CD14-positive monocyte (primary cell): ENCODE results near the gene OR7G1. TPM values are rescaled to one million over a fixed set of nuclear protein-coding genes. Genes with fewer than 3 reads are reported as not detected.
A peak's percentile ranks its signal among the peaks of the same experiment; 100 is the strongest.

Source experiments
- DNase-seq, 3 donors: peaks; one replicate each; pipeline ENCODE4 v3.0.0-alpha.2; 2011 to 2022
- H2AFZ ChIP-seq: 2 replicates; pipeline ENCODE4 v1.6.0; 2012; ENCODE audit warnings: mild to moderate bottlenecking, low read depth, low read length, inconsistent platforms; ENCODE audit not compliant: insufficient read depth, poor library complexity, severe bottlenecking
- H3K27ac ChIP-seq, 2 donors: 1 replicate in 1 of 2; 2 replicates in 1 of 2; pipeline ENCODE4 v1.5.1; 2012 to 2013; ENCODE audit warnings: low read length in 2 of 2, control low read depth in 1 of 2, inconsistent platforms in 1 of 2, low read depth in 1 of 2, mild to moderate bottlenecking in 1 of 2
- H3K27me3 ChIP-seq, 2 donors: one replicate each; pipeline versions ENCODE4 v1.6.0 to v1.6.1; 2011 to 2013; ENCODE audit warnings: low read length in 2 of 2; ENCODE audit not compliant: control insufficient read depth in 2 of 2, insufficient read depth in 2 of 2
- H3K36me3 ChIP-seq, 2 donors: replicated peaks in 1 of 2; 1 replicate in 1 of 2; 2 replicates in 1 of 2; pipeline versions ENCODE4 v1.5.1 to v1.6.1; 2012 to 2013; ENCODE audit warnings: low read length in 2 of 2, control low read depth in 1 of 2, inconsistent platforms in 1 of 2, mild to moderate bottlenecking in 1 of 2; ENCODE audit not compliant: insufficient read depth in 2 of 2, control insufficient read depth in 1 of 2
- H3K4me1 ChIP-seq, 2 donors: 1 replicate in 1 of 2; 2 replicates in 1 of 2; pipeline versions ENCODE4 v1.5.1 to v1.6.1; 2012 to 2013; ENCODE audit warnings: low read length in 2 of 2, control low read depth in 1 of 2, inconsistent platforms in 1 of 2, mild to moderate bottlenecking in 1 of 2, moderate library complexity in 1 of 2; ENCODE audit not compliant: insufficient read depth in 2 of 2, control insufficient read depth in 1 of 2
- H3K4me2 ChIP-seq: replicated peaks from 2 replicates; pipeline ENCODE3; 2012; ENCODE audit warnings: low read length, moderate library complexity, mild to moderate bottlenecking; ENCODE audit not compliant: poor library complexity, severe bottlenecking; ENCODE audit errors: extremely low read depth
- H3K4me3 ChIP-seq, 3 experiments: fragments of 200-600 bp in 1 of 3; sonication (generic) in 1 of 3; replicated peaks in 1 of 3; 1 replicate in 2 of 3; 2 replicates in 1 of 3; pipeline ENCODE4 v1.5.1; 2011 to 2013; ENCODE audit warnings: low read length in 3 of 3, mild to moderate bottlenecking in 3 of 3, control low read depth in 2 of 3, low read depth in 2 of 3, inconsistent platforms in 1 of 3, moderate library complexity in 1 of 3
- H3K79me2 ChIP-seq: 2 replicates; pipeline ENCODE4 v1.6.0; 2012; ENCODE audit warnings: mild to moderate bottlenecking, control low read depth, inconsistent platforms, low read length, moderate library complexity; ENCODE audit not compliant: insufficient read depth
- H3K9ac ChIP-seq: 2 replicates; pipeline ENCODE4 v1.6.0; 2017; ENCODE audit warnings: low read length, mild to moderate bottlenecking; ENCODE audit not compliant: insufficient read depth, poor library complexity, severe bottlenecking
- H3K9me3 ChIP-seq, 2 donors: replicated peaks in 1 of 2; 1 replicate in 1 of 2; 2 replicates in 1 of 2; pipeline versions ENCODE4 v1.5.1 to v1.6.1; 2012 to 2013; ENCODE audit warnings: low read length in 2 of 2, control low read depth in 1 of 2; ENCODE audit not compliant: control insufficient read depth in 1 of 2, insufficient read depth in 1 of 2
- H4K20me1 ChIP-seq: 2 replicates; pipeline ENCODE4 v1.6.0; 2012; ENCODE audit warnings: mild to moderate bottlenecking, low read length, control low read depth, moderate library complexity; ENCODE audit not compliant: insufficient read depth
- H3K27ac Mint-ChIP-seq, 7 donors: one replicate each; pipeline ENCODE4 v1.8.0; 2020; ENCODE audit warnings: mild to moderate bottlenecking in 7 of 7, mixed read lengths in 7 of 7, moderate library complexity in 6 of 7, inconsistent platforms in 2 of 7
- H3K27me3 Mint-ChIP-seq, 3 donors: one replicate each; pipeline ENCODE4 v1.8.0; 2021 to 2022; ENCODE audit warnings: low read depth in 3 of 3, mild to moderate bottlenecking in 3 of 3, mixed read lengths in 3 of 3, moderate library complexity in 3 of 3, inconsistent platforms in 1 of 3
- H3K36me3 Mint-ChIP-seq, 2 donors: one replicate each; pipeline ENCODE4 v1.8.0; 2020; ENCODE audit warnings: mixed read lengths in 2 of 2, inconsistent platforms in 1 of 2, mild to moderate bottlenecking in 1 of 2
- H3K4me1 Mint-ChIP-seq: one replicate; pipeline ENCODE4 v1.8.0; 2020; ENCODE audit warnings: mild to moderate bottlenecking, mixed read lengths
- H3K4me3 Mint-ChIP-seq, 2 donors: one replicate each; pipeline ENCODE4 v1.8.0; 2020; ENCODE audit warnings: mild to moderate bottlenecking in 2 of 2, mixed read lengths in 2 of 2, moderate library complexity in 1 of 2
- H3K9me3 Mint-ChIP-seq, 7 donors: one replicate each; pipeline ENCODE4 v1.8.0; 2020 to 2022; ENCODE audit warnings: mixed read lengths in 7 of 7, mild to moderate bottlenecking in 6 of 7, moderate library complexity in 6 of 7, inconsistent platforms in 2 of 7
- WGBS: methylation state at CpG from one replicate; pipeline ENCODE4 v1.1.5; 2013; ENCODE audit warnings: missing lambda C conversion rate; ENCODE audit not compliant: insufficient coverage; 5-methylcytosine and 5-hydroxymethylcytosine counted together
- intact Hi-C, 2 donors: fragments of 100-400 bp; cut with micrococcal nuclease; formaldehyde crosslinking; loops; one replicate each; pipeline versions ENCODE4 v1.15.0 to v1.15.1; 2023
- polyA plus RNA-seq, 3 donors: library from polyadenylated mRNA; depleted of rRNA in 1 of 3; unstranded in 2 of 3; stranded (reverse) in 1 of 3; fragments of 300-500 nt in 2 of 3; fragments of >200 nt in 1 of 3; fragmentation: Illumina TruSeq in 2 of 3; gene quantifications; 1 replicate in 2 of 3; 2 replicates in 1 of 3; pipeline ENCODE4 v1.2.3, GENCODE V29; 2012 to 2021
- TF ChIP-seq, protein P1 (sequence below): fragments of 200-600 bp; IDR thresholded peaks from one replicate; pipeline ENCODE4 v1.8.0; 2022; ENCODE audit warnings: antibody characterized with exemption, mild to moderate bottlenecking

Gene OR7G1
- polyA plus RNA-seq, 3 donors: not detected

DNA sequence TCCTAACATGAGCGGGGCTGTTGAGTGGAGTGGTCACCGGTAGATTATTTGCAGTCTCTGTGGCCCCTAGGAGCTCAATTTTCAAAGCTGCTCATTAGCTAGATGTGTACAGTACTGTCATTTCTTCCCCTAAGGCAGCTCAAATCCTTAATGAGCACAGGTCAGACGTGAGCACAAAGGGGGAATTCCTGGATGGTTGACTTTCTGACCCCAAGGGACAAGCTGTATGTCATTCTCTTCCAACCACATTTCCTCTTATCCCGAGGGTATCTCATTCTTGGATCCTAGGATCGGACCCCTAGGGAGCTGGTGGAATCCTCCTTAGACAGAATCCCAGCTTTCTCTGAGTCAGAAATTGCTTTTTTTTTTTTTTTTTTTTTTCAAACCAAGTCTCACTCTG is 16.9 kb upstream of the OR7G1 start:
- no peaks in the 10 kb centered on the region for H4K20me1 ChIP-seq
- DNase-seq: no peak
- peaks cover 9 to 23% of the 10 kb centered on the region in 2 donors for H3K4me1 ChIP-seq
- no peaks in the 10 kb centered on the region for H3K79me2 ChIP-seq
- H3K9ac ChIP-seq: no peak overlapping the region
- H3K9me3 ChIP-seq: no peaks in the 10 kb centered on the region
- 61% methylated on average over 4 of the region's 5 CpGs for WGBS
- H3K4me3 ChIP-seq: no peak overlapping the region
- H3K4me1 Mint-ChIP-seq: peaks cover 30% of the 10 kb centered on the region
- H3K27ac Mint-ChIP-seq: peak overlapping the region in 1 of 7 donors; percentile 10
- H3K27me3 Mint-ChIP-seq: peaks cover 1 to 2% (median 2%) of the 10 kb centered on the region in 3 donors
- H3K9me3 Mint-ChIP-seq: peaks cover 0 to under 1% (median 0%) of the 10 kb centered on the region in 7 donors
- no peak overlapping the region for H3K27ac ChIP-seq
- H3K27me3 ChIP-seq: no peaks in the 10 kb centered on the region
- no peak overlapping the region for H2AFZ ChIP-seq
- TF ChIP-seq, protein P1, sequence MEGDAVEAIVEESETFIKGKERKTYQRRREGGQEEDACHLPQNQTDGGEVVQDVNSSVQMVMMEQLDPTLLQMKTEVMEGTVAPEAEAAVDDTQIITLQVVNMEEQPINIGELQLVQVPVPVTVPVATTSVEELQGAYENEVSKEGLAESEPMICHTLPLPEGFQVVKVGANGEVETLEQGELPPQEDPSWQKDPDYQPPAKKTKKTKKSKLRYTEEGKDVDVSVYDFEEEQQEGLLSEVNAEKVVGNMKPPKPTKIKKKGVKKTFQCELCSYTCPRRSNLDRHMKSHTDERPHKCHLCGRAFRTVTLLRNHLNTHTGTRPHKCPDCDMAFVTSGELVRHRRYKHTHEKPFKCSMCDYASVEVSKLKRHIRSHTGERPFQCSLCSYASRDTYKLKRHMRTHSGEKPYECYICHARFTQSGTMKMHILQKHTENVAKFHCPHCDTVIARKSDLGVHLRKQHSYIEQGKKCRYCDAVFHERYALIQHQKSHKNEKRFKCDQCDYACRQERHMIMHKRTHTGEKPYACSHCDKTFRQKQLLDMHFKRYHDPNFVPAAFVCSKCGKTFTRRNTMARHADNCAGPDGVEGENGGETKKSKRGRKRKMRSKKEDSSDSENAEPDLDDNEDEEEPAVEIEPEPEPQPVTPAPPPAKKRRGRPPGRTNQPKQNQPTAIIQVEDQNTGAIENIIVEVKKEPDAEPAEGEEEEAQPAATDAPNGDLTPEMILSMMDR: no peak
- intact Hi-C loops: loop anchor here in 1 of 2 donors (10.0 kb wide), 2 partner anchors 452 to 662 kb away; partner anchors contain the start of gene ZNF121
- H3K4me3 Mint-ChIP-seq: no peak overlapping the region
- no peaks in the 10 kb centered on the region for H3K36me3 Mint-ChIP-seq
- H3K4me2 ChIP-seq: no peak overlapping the region
- no peaks in the 10 kb centered on the region for H3K36me3 ChIP-seq

DNA sequence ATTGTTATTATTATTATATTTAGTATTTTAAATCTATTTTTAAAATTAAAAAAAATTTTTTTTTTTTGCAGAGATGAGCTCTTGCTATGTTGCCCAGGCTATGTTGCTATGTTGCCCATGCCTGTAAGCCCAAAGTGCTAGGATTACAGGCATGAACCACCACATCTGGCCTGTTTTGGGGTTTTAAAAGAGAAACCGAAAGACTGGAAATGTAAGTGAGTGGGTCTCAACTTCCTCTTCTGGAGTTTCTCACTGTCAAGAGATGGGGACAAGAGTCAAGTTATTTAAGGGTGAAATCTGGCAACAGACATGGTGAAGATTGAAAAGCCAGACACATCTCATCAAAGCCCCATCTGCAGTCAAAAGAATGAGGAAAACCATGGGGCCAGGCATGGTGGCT is 15.4 kb upstream of the OR7G1 start:
- Histone ChIP-seq H4K20me1 (no peaks in the 10 kb centered on the region), H3K4me1 (peaks cover 5 to 18% of the 10 kb centered on the region in 2 donors), H3K36me3 (no peaks in the 10 kb centered on the region), H3K9me3 (no peaks in the 10 kb centered on the region), H3K27ac (no peak overlapping the region), H3K4me2 (no peak overlapping the region), H3K9ac (no peak overlapping the region), H3K4me3 (no peak overlapping the region), H2AFZ (peak overlapping the region; percentile 41), H3K27me3 (no peaks in the 10 kb centered on the region), H3K79me2 (no peaks in the 10 kb centered on the region)
- WGBS: no CpG with 5 or more reads among the region's 1 CpG
- TF ChIP-seq, protein P1: no peak
- Mint-ChIP-seq H3K9me3 (peaks cover 0 to 3% (median 0%) of the 10 kb centered on the region in 7 donors), H3K4me1 (peaks cover 21% of the 10 kb centered on the region), H3K27me3 (peaks cover 2 to 7% (median 4%) of the 10 kb centered on the region in 3 donors), H3K36me3 (no peaks in the 10 kb centered on the region), H3K27ac (peak overlapping the region in 2 of 7 donors; percentile 57 to 65), H3K4me3 (peak overlapping the region in 1 of 2 donors; percentile 35)
- peak in 2 of 3 donors; percentile 12 to 16 for DNase-seq
- intact Hi-C loops: loop anchor here in 1 of 2 donors (10.0 kb wide), 2 partner anchors 454 to 664 kb away; partner anchors contain the start of gene ZNF121
